Adrenal gland (tissue), 12 donors: Measurements from ENCODE around the gene MFAP5. TPM values are rescaled to one million over a fixed set of nuclear protein-coding genes. Genes with fewer than 3 reads are reported as not detected.

Experiments used
- DNase-seq, 7 donors: peaks; one replicate each; pipeline ENCODE4 v3.0.0-alpha.2; 2019 to 2020
- H3K27ac ChIP-seq, 5 donors: fragments of 200-600 bp; sonication (generic) in 4 of 5; 1 replicate in 3 of 5; 2 replicates in 2 of 5; pipeline versions ENCODE4 v1.5.1 to v1.8.0; 2016 to 2020; ENCODE audit warnings: mild to moderate bottlenecking in 1 of 5
- H3K27me3 ChIP-seq: fragments of 200-600 bp; 2 replicates; pipeline ENCODE4 v1.8.0; 2021
- H3K36me3 ChIP-seq, 2 donors: fragments of 200-600 bp; replicated peaks in 1 of 2; 1 replicate in 1 of 2; 2 replicates in 1 of 2; pipeline versions ENCODE4 v1.5.1 to v1.8.0; 2018 to 2022
- H3K4me1 ChIP-seq, 2 donors: fragments of 200-600 bp; replicated peaks in 1 of 2; 1 replicate in 1 of 2; 2 replicates in 1 of 2; pipeline versions ENCODE4 v1.5.1 to v1.8.0; 2018 to 2021
- H3K4me3 ChIP-seq, 4 donors: fragments of 200-600 bp; sonication (generic) in 3 of 4; one replicate each; pipeline ENCODE4 v1.5.1; 2016 to 2018
- H3K9me3 ChIP-seq, 3 donors: fragments of 200-600 bp; sonication (generic) in 1 of 3; replicated peaks in 1 of 3; 1 replicate in 2 of 3; 2 replicates in 1 of 3; pipeline versions ENCODE4 v1.5.1 to v1.8.0; 2016 to 2021
- POLR2A ChIP-seq, 2 donors: fragments of 450-650 bp; IDR thresholded peaks; one replicate each; pipeline ENCODE4 v1.6.1; 2017; ENCODE audit warnings: antibody characterized with exemption in 2 of 2, mild to moderate bottlenecking in 2 of 2, moderate library complexity in 1 of 2
- WGBS, 4 donors: extraction: QIAGEN DNeasy Blood & Tissue Kit in 2 of 4; methylation state at CpG; one replicate each; pipeline versions ENCODE4 v1.1.5 to v1.1.7; 2013 to 2017; 5-methylcytosine and 5-hydroxymethylcytosine counted together
- intact Hi-C, 2 donors: fragments of 100-400 bp; cut with DNase I; formaldehyde crosslinking; loops; one replicate each; pipeline versions ENCODE4 v1.14.1 to v1.15.0; 2022 to 2023
- polyA plus RNA-seq, 3 donors: library from polyadenylated mRNA; stranded (reverse); fragments of 200-250 nt in 2 of 3; fragments of 350-450 nt in 1 of 3; fragmentation: Illumina TruSeq in 1 of 3; extraction: RNeasy Lipid Tissue Mini Kit (QIAGEN cat#74804) in 1 of 3; gene quantifications; one replicate each; pipeline ENCODE4 v1.2.3, GENCODE V29; 2013 to 2014
- total RNA-seq, 9 donors: library from RNA; depleted of rRNA in 4 of 9; stranded (reverse); fragments of >200 nt in 4 of 9; fragments of 120-200 nt in 1 of 9; fragmentation: NEBNext Ultra II Directional in 1 of 9; extraction: Animal tissue kit (Norgen Biotek cat#: 25700) in 1 of 9; gene quantifications; one replicate each; pipeline versions ENCODE4 v1.1.0 to v1.2.4, GENCODE V29; 2013 to 2023
- TF ChIP-seq, protein P1 (sequence below), 6 experiments: fragments of 450-650 bp in 4 of 6; fragments of 200-600 bp in 2 of 6; sonication (generic) in 1 of 6; IDR thresholded peaks; 1 replicate in 5 of 6; 2 replicates in 1 of 6; pipeline versions ENCODE4 v1.5.1 to v1.8.0; 2016 to 2021; ENCODE audit warnings: antibody characterized with exemption in 6 of 6, mild to moderate bottlenecking in 2 of 6, moderate library complexity in 1 of 6
- donor health status: healthy with polysubstance abuse.
- donor health status: Bipolar disorder and iron deficiency.
- donor health status: DM: yes; HTN: yes; CAD: no.
- donor health status: DM: no; HTN: no; CAD: no.
- donor health status: DM: no; HTN: no; CAD: no.
- donor health status: DM: yes; HTN: yes; CAD: no.

MFAP5 gene
- total and polyA plus RNA-seq, 12 donors, result 0.68 to 65.3 (median 16.2) TPM

DNA sequence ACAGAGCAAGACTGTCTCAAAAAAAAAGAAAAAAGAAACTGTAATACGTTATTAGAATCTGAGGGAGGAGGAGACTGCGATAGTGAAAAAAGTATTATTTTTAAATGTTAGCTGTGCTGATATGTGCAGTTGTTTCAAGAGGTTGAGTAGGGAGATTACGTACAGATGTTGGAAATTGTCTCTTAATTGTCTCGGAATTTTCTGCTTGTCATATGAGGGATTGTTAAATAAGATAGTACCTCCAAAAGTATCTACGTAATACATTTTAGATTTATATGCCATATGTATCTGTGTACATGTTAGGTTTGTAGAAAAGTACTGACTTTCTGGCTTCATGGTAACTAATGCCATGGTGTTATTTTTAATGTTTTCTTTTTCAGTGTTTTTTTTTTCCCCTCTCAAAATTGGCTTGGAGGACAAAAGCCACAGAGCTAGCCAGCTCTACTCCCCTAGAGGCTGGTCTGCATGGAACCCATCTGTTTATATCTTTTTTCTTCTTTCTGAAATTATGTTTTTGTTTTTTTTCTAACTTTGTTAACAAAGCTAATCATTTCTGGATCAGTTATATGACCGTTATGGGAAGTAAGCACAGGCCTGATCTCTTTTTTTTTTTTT lies 38.5 kb upstream of the MFAP5 start:
- Histone ChIP-seq H3K27me3 (no peaks in the 10 kb centered on the region), H3K36me3 (no peaks in the 10 kb centered on the region), H3K27ac (no peak overlapping the region), H3K4me3 (no peak overlapping the region), H3K9me3 (no peaks in the 10 kb centered on the region), H3K4me1 (peaks cover 6 to 35% of the 10 kb centered on the region in 2 donors)
- intact Hi-C loops, result no loop called here
- no peak for DNase-seq
- TF ChIP-seq POLR2A (IDR thresholded peaks at IDR 0.05), result no peak
- TF ChIP-seq, protein P1, sequence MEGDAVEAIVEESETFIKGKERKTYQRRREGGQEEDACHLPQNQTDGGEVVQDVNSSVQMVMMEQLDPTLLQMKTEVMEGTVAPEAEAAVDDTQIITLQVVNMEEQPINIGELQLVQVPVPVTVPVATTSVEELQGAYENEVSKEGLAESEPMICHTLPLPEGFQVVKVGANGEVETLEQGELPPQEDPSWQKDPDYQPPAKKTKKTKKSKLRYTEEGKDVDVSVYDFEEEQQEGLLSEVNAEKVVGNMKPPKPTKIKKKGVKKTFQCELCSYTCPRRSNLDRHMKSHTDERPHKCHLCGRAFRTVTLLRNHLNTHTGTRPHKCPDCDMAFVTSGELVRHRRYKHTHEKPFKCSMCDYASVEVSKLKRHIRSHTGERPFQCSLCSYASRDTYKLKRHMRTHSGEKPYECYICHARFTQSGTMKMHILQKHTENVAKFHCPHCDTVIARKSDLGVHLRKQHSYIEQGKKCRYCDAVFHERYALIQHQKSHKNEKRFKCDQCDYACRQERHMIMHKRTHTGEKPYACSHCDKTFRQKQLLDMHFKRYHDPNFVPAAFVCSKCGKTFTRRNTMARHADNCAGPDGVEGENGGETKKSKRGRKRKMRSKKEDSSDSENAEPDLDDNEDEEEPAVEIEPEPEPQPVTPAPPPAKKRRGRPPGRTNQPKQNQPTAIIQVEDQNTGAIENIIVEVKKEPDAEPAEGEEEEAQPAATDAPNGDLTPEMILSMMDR (IDR thresholded peaks at IDR 0.05), result no peak
- WGBS, 4 donors, result 80 to 89% (median 86%) methylated on average over 6 of the region's 6 CpGs

DNA sequence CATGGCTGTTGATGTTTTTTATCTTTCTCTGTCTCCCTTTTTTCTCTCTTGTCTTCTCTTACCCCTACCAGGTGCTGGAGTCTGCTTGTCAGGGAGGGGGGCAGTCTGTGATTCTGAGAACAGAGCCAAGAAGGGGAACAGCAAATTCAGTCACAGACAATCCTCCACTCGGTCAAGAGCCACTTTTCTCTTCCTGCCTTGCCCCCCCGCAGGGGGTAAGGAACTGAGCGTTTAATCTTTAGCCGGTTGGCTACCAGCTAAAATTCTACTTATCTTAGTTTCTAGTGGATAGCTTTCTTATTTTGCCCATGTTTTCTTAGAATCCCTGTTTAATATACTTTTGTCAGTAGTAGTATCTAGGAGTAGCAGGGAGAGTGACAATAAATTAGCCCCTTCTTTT lies 37.1 kb upstream of the MFAP5 start:
- peak overlapping the region in 1 of 4 donors; percentile 83 for H3K4me3 ChIP-seq
- intact Hi-C loops, result no loop called here
- H3K27me3 ChIP-seq, result no peaks in the 10 kb centered on the region
- no peak overlapping the region for H3K27ac ChIP-seq
- H3K4me1 ChIP-seq, result peaks cover 6 to 35% of the 10 kb centered on the region in 2 donors
- no peaks in the 10 kb centered on the region for H3K9me3 ChIP-seq
- no peaks in the 10 kb centered on the region for H3K36me3 ChIP-seq
- TF ChIP-seq, protein P1 (IDR thresholded peaks at IDR 0.05), result no peak
- no peak for TF ChIP-seq POLR2A (IDR thresholded peaks at IDR 0.05)
- 35 to 61% (median 57%) methylated on average over 4 of the region's 4 CpGs for WGBS, 4 donors
- DNase-seq, result no peak

DNA sequence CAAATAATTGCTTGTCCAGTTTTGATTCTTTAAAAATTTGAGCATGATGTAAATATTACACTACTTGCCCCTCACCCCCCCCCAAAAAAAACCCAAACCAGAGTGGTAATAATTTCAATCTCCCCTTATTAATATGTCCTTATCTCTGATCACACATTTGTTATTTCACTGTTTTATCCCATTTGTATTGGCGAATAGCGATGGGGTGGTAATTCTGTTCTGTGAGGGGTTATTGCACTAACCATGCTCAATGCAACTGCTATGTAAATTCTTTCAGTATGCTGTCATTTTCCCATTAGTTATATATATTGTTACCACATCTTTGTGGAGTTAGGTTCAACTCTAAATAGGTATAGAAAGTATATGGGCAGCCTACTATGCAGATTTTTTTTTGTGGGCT lies 36.3 kb upstream of the MFAP5 start:
- intact Hi-C loops, result no loop called here
- Histone ChIP-seq H3K36me3 (no peaks in the 10 kb centered on the region), H3K27ac (peak overlapping the region in 2 of 5 donors; percentile 91 to 92), H3K9me3 (no peaks in the 10 kb centered on the region), H3K4me3 (peak overlapping the region in 2 of 4 donors; percentile 83 to 99), H3K27me3 (no peaks in the 10 kb centered on the region), H3K4me1 (peaks cover 6 to 35% of the 10 kb centered on the region in 2 donors)
- no peak for DNase-seq
- WGBS, 4 donors, result 16 to 45% (median 29%) methylated on average over 2 of the region's 2 CpGs
- TF ChIP-seq POLR2A (IDR thresholded peaks at IDR 0.05), result no peak
- TF ChIP-seq, protein P1 (IDR thresholded peaks at IDR 0.05), result no peak

DNA sequence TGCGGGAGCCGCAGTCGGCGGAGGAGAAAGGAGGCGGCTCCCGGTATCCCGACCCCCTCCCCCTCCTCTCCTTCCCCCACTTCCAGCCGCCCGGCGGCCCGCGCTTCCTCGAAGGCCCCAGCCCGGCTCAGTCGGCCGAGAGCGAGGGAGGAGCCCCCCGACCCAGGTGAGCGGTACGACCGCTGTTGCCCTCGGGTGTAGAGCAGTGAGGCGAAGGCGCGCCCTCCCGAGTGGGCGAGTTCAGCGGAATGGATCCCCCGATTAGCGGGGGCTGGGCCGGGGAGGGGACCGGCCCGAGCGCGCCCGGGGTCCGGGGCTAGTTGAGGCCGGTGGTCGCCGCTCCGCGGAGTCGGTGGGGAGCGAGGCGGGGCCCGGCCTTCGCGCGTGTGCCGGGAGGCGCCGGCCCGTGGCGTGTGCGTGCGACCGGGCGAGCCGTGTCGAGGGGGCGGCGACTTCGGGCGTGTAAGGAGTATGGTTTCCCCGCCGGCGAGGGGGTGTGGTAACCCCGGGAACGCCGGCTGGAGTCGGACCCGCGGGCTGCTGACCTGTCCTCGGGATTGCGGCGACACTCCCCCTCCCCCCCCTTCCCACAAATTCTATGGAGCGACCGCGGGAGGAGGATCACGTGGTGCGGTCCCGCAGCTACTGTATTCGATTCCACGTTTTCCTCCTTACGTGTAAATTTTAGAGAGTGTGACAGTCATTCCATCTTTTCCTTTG lies 35.7 kb upstream of the MFAP5 start:
- H3K4me3 ChIP-seq, result peak overlapping the region; percentile 78 to 99 (median 90)
- 0% methylated on average over 8 to 85 of the region's 85 CpGs for WGBS, 4 donors
- H3K27ac ChIP-seq, result peak overlapping the region; percentile 46 to 92 (median 89)
- TF ChIP-seq POLR2A (IDR thresholded peaks at IDR 0.05), result no peak
- TF ChIP-seq, protein P1 (IDR thresholded peaks at IDR 0.05), result no peak
- peak; percentile 46 to 74 (median 63) for DNase-seq
- H3K36me3 ChIP-seq, result no peaks in the 10 kb centered on the region
- intact Hi-C loops, result no loop called here
- no peaks in the 10 kb centered on the region for H3K9me3 ChIP-seq
- peaks cover 5 to 32% of the 10 kb centered on the region in 2 donors for H3K4me1 ChIP-seq
- no peaks in the 10 kb centered on the region for H3K27me3 ChIP-seq
